ENCODE measurements around the gene FGFR4. TPM values are rescaled to one million over a fixed set of nuclear protein-coding genes. Genes with fewer than 3 reads are reported as not detected.
A peak's percentile ranks its signal among the peaks of the same experiment; 100 is the strongest.

The FGFR4 gene
- total and polyA plus RNA-seq, 10 donors = 5.2 to 41.6 (median 23.0) TPM

- peaks cover 22 to 75% (median 57%) of the 10 kb centered on the region in 6 donors for H3K4me1 ChIP-seq
- no peaks in the 10 kb centered on the region for H3K9me3 ChIP-seq
- H3K36me3 ChIP-seq = peaks cover 0 to 98% (median 45%) of the 10 kb centered on the region in 6 donors
- TF ChIP-seq POLR2AphosphoS5 (IDR thresholded peaks at IDR 0.05) (no peak), POLR2A (IDR thresholded peaks at IDR 0.05) (no peak), CTCF (IDR thresholded peaks at IDR 0.05 in 8 of 11, conservative IDR thresholded peaks at IDR 0.05 in 3 of 11) (no peak)
- no peak overlapping the region for H3K4me3 ChIP-seq
- 81 to 91% (median 87%) methylated on average over 2 of the region's 2 CpGs for WGBS, 5 donors
- intact Hi-C loops (cut with DNase I; ENCODE audit: low total_unique reads) = no loop called here
- no peak for DNase-seq
- H3K27me3 ChIP-seq (replicated peaks in 1 of 7) = no peaks in the 10 kb centered on the region
- H3K27ac ChIP-seq = peak overlapping the region in 1 of 8 donors; percentile 61
Measured at GRCh38 chr5:177142098-177142611, 55.4 kb downstream of the FGFR4 start.

- intact Hi-C loops (cut with DNase I; ENCODE audit: low total_unique reads) = no loop called here
- WGBS, 5 donors = 92 to 98% (median 96%) methylated on average over 1 of the region's 1 CpG
- Histone ChIP-seq H3K36me3 (peaks cover 0 to 98% (median 49%) of the 10 kb centered on the region in 6 donors), H3K4me1 (peaks cover 15 to 72% (median 51%) of the 10 kb centered on the region in 6 donors), H3K4me3 (no peak overlapping the region), H3K9me3 (no peaks in the 10 kb centered on the region), H3K27me3 (replicated peaks in 1 of 7) (no peaks in the 10 kb centered on the region), H3K27ac (peak overlapping the region in 1 of 8 donors; percentile 61)
- no peak for DNase-seq
- no peak for TF ChIP-seq POLR2A (IDR thresholded peaks at IDR 0.05)
- TF ChIP-seq CTCF (IDR thresholded peaks at IDR 0.05 in 8 of 11, conservative IDR thresholded peaks at IDR 0.05 in 3 of 11) = no peak
- no peak for TF ChIP-seq POLR2AphosphoS5 (IDR thresholded peaks at IDR 0.05)
Measured at GRCh38 chr5:177142778-177143177, 56.1 kb downstream of the FGFR4 start.

GRCh38 chr5:177146891-177147638, 60.4 kb downstream of the FGFR4 start:
- 84 to 90% (median 88%) methylated on average over 17 of the region's 17 CpGs for WGBS, 5 donors
- no peaks in the 10 kb centered on the region for H3K9me3 ChIP-seq
- no peak overlapping the region for H3K4me3 ChIP-seq
- H3K36me3 ChIP-seq = peaks cover 0 to 100% (median 77%) of the 10 kb centered on the region in 6 donors
- H3K27me3 ChIP-seq (replicated peaks in 1 of 7) = no peaks in the 10 kb centered on the region
- TF ChIP-seq POLR2A (IDR thresholded peaks at IDR 0.05) (no peak), CTCF (IDR thresholded peaks at IDR 0.05 in 8 of 11, conservative IDR thresholded peaks at IDR 0.05 in 3 of 11) (no peak), POLR2AphosphoS5 (IDR thresholded peaks at IDR 0.05) (no peak)
- H3K4me1 ChIP-seq = peaks cover 0 to 30% (median 15%) of the 10 kb centered on the region in 6 donors
- DNase-seq = peak; percentile 30
- no peak overlapping the region for H3K27ac ChIP-seq
- intact Hi-C loops (cut with DNase I; ENCODE audit: low total_unique reads) = no loop called here

Other genes with a start within 250 kb of the FGFR4 start
- gene HK3, start 187.6 kb upstream of the FGFR4 start, total RNA-seq = 100 to 1,000 TPM in 6 of 7 donors, 10 to 100 TPM in 1; 72.8 to 369 (median 170) TPM
- gene HK3, start 187.6 kb upstream of the FGFR4 start, polyA plus RNA-seq = 100 to 1,000 TPM in 2 of 3 donors, 10 to 100 TPM in 1; 38.8 to 199 (median 151) TPM
- gene UIMC1, start 80.1 kb upstream of the FGFR4 start, total RNA-seq = 10 to 100 TPM; 41.4 to 81.8 (median 58.3) TPM
- 10 to 100 TPM; 34.4 to 41.0 (median 39.6) TPM for gene UIMC1, start 80.1 kb upstream of the FGFR4 start, polyA plus RNA-seq
- 10 to 100 TPM; 19.1 to 36.3 (median 27.7) TPM for gene ZNF346, start 64.2 kb upstream of the FGFR4 start, total RNA-seq
- gene ZNF346, start 64.2 kb upstream of the FGFR4 start, polyA plus RNA-seq = 1 to 10 TPM; 5.9 to 9.7 (median 7.3) TPM
- 100 to 1,000 TPM in 2 of 7 donors, 10 to 100 TPM in 5; 65.0 to 130 (median 79.7) TPM for gene NSD1, start 46.9 kb downstream of the FGFR4 start, total RNA-seq
- gene NSD1, start 46.9 kb downstream of the FGFR4 start, polyA plus RNA-seq = 1 to 10 TPM; 4.1 to 9.7 (median 5.0) TPM
- gene RAB24, start 216.8 kb downstream of the FGFR4 start, total RNA-seq = 10 to 100 TPM; 52.1 to 90.4 (median 80.8) TPM
- 100 to 1,000 TPM in 2 of 3 donors, 10 to 100 TPM in 1; 90.6 to 181 (median 170) TPM for gene RAB24, start 216.8 kb downstream of the FGFR4 start, polyA plus RNA-seq
- 100 to 1,000 TPM in 5 of 7 donors, 10 to 100 TPM in 2; 74.5 to 173 (median 106) TPM for gene PRELID1, start 216.9 kb downstream of the FGFR4 start, total RNA-seq
- 100 to 1,000 TPM; 131 to 174 (median 154) TPM for gene PRELID1, start 216.9 kb downstream of the FGFR4 start, polyA plus RNA-seq
- 10 to 100 TPM; 19.3 to 80.7 (median 26.7) TPM for gene MXD3, start 225.0 kb downstream of the FGFR4 start, total RNA-seq
- gene MXD3, start 225.0 kb downstream of the FGFR4 start, polyA plus RNA-seq = 10 to 100 TPM; 25.9 to 32.5 (median 26.2) TPM